ENCODE results near the gene SH2D1B.

Gene SH2D1B

GRCh38 chr1:162380061-162380846, 31.7 kb downstream of the SH2D1B start:
- DNase-seq = no peak

GRCh38 chr1:162376691-162377090, 35.2 kb downstream of the SH2D1B start, which contains the start of gene SPATA46:
Gene SPATA46 (minus strand): TSS chr1:162376854. CDS start chr1:162376790, 64 bp downstream.
- DNase-seq = no peak

- no peak for DNase-seq
Observed at GRCh38 chr1:162375463-162375862, 36.5 kb downstream of the SH2D1B start.

- no peak for DNase-seq
Observed at GRCh38 chr1:162374406-162374805, 37.5 kb downstream of the SH2D1B start.

- DNase-seq = no peak
Observed at GRCh38 chr1:162373541-162374260, 38.2 kb downstream of the SH2D1B start.

GRCh38 chr1:162373072-162373427, 38.9 kb downstream of the SH2D1B start:
- DNase-seq = no peak

- no peak for DNase-seq
Observed at GRCh38 chr1:162372159-162373071, 39.5 kb downstream of the SH2D1B start.

- DNase-seq = no peak
Observed at GRCh38 chr1:162371611-162372010, 40.3 kb downstream of the SH2D1B start.

- DNase-seq = no peak
Observed at GRCh38 chr1:162370721-162371120, 41.2 kb downstream of the SH2D1B start.

- DNase-seq = no peak
Observed at GRCh38 chr1:162370161-162370560, 41.8 kb downstream of the SH2D1B start.

GRCh38 chr1:162369571-162369970, 42.4 kb downstream of the SH2D1B start:
- DNase-seq = no peak

- DNase-seq = no peak
Observed at GRCh38 chr1:162368451-162368850, 43.5 kb downstream of the SH2D1B start.

- no peak for DNase-seq
Observed at GRCh38 chr1:162367772-162368171, 44.2 kb downstream of the SH2D1B start.

- DNase-seq = no peak
Observed at GRCh38 chr1:162367073-162367472, 44.9 kb downstream of the SH2D1B start.

- DNase-seq = no peak
Observed at GRCh38 chr1:162366671-162367070, 45.3 kb downstream of the SH2D1B start.

GRCh38 chr1:162366149-162366548, 45.8 kb downstream of the SH2D1B start:
- no peak for DNase-seq

- DNase-seq = no peak
Observed at GRCh38 chr1:162365284-162366020, 46.5 kb downstream of the SH2D1B start.

GRCh38 chr1:162364498-162364897, 47.4 kb downstream of the SH2D1B start:
- DNase-seq = no peak

GRCh38 chr1:162363823-162364222, 48.1 kb downstream of the SH2D1B start:
- no peak for DNase-seq

- no peak for DNase-seq
Observed at GRCh38 chr1:162361349-162361748, 50.6 kb downstream of the SH2D1B start.

- no peak for DNase-seq
Observed at GRCh38 chr1:162360874-162361260, 51.1 kb downstream of the SH2D1B start.

- no peak for DNase-seq
Observed at GRCh38 chr1:162360237-162360873, 51.6 kb downstream of the SH2D1B start.

All from suppressor macrophage treated with lipopolysaccharide for 4 hours (primary cell).